ENCODE results near the gene UNC13B. TPM values are rescaled to one million over a fixed set of nuclear protein-coding genes. Genes with fewer than 3 reads are reported as not detected.

The UNC13B gene
- total and polyA plus RNA-seq, 2 experiments from 2014 or later, result 7.1 to 24.3 TPM

DNA sequence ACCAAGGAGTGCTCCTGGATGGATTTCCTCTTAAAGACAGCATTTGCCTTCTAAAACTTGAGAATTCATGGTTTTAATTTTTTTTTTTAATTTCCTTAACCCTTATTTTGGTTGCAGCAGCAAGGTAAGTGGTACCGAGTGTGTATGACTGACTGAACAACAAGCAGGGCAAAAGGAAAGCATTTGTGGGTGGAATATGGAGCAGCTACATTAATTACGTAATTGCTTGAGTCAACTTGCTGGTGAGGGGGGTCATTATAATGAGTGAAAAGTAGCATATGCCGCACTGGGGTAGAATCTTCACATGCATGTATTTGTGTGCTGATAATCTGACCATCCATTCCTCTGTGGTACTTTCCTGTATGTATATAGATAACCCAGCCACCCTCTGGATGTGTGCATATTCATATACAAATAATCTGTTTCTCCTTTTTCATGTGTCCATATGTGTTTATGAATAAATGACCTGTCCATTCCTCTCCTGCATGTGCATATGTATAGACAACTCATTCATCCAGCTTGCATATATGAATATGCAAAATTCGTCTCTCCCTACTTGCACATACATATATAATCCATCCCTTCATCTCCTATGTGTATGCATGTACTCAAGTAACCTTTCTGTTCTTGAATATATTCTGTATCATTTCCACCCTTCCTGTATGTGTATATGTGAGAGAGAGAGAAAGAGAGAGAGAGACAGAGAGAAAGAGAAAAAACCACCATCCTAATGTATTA is 180.6 kb downstream of the UNC13B start:
- Histone ChIP-seq H3K4me2 (peak overlapping the region; percentile 48), H3K79me2 (no peaks in the 10 kb centered on the region), H3K9me2 (replicated peaks; ENCODE audit: insufficient read depth) (no peaks in the 10 kb centered on the region), H3K4me3 (no peak overlapping the region), H2AFZ (no peak overlapping the region), H4K20me1 (ENCODE audit: insufficient read depth, poor library complexity, severe bottlenecking) (no peaks in the 10 kb centered on the region), H3K27ac (no peak overlapping the region), H3K4me1 (ENCODE audit: insufficient read depth) (no peaks in the 10 kb centered on the region), H3K9me3 (ENCODE audit: low read depth) (no peaks in the 10 kb centered on the region), H3K36me3 (replicated peaks; ENCODE audit: insufficient read depth, low read depth) (no peaks in the 10 kb centered on the region), H3K27me3 (no peaks in the 10 kb centered on the region)
- WGBS (ENCODE audit: low lambda C conversion rate, missing lambda C conversion rate), result 94% methylated on average over 4 of the region's 4 CpGs
- TF ChIP-seq EZH2 (IDR thresholded peaks at IDR 0.05; ENCODE audit: borderline replicate concordance) (no peak), CTCF (IDR thresholded peaks at IDR 0.05; ENCODE audit: poor library complexity) (no peak), EZH2phosphoT487 (IDR thresholded peaks at IDR 0.05; ENCODE audit: low read depth, severe bottlenecking, unreplicated experiment) (no peak)
- DNase-seq (ENCODE audit: low spot score), result no peak

- no peak overlapping the region for H3K4me2 ChIP-seq
- TF ChIP-seq EZH2phosphoT487 (IDR thresholded peaks at IDR 0.05; ENCODE audit: low read depth, severe bottlenecking, unreplicated experiment) (no peak), EZH2 (IDR thresholded peaks at IDR 0.05; ENCODE audit: borderline replicate concordance) (no peak), CTCF (IDR thresholded peaks at IDR 0.05; ENCODE audit: poor library complexity) (no peak)
- no peaks in the 10 kb centered on the region for H3K9me2 ChIP-seq (replicated peaks; ENCODE audit: insufficient read depth)
- H3K4me1 ChIP-seq (ENCODE audit: insufficient read depth), result no peaks in the 10 kb centered on the region
- H3K9me3 ChIP-seq (ENCODE audit: low read depth), result no peaks in the 10 kb centered on the region
- WGBS (ENCODE audit: low lambda C conversion rate, missing lambda C conversion rate), result 88% methylated on average over 5 of the region's 5 CpGs
- no peaks in the 10 kb centered on the region for H3K36me3 ChIP-seq (replicated peaks; ENCODE audit: insufficient read depth, low read depth)
- no peaks in the 10 kb centered on the region for H3K79me2 ChIP-seq
- no peak overlapping the region for H3K27ac ChIP-seq
- H3K4me3 ChIP-seq, result no peak overlapping the region
- no peak overlapping the region for H2AFZ ChIP-seq
- DNase-seq (ENCODE audit: low spot score), result no peak
- H3K27me3 ChIP-seq, result no peaks in the 10 kb centered on the region
- H4K20me1 ChIP-seq (ENCODE audit: insufficient read depth, poor library complexity, severe bottlenecking), result no peaks in the 10 kb centered on the region
Measured at GRCh38 chr9:35348109-35348508, 186.3 kb downstream of the UNC13B start.

- no peak overlapping the region for H3K4me3 ChIP-seq
- no peaks in the 10 kb centered on the region for H4K20me1 ChIP-seq (ENCODE audit: insufficient read depth, poor library complexity, severe bottlenecking)
- H3K27me3 ChIP-seq, result no peaks in the 10 kb centered on the region
- 92% methylated on average over 3 of the region's 3 CpGs for WGBS (ENCODE audit: low lambda C conversion rate, missing lambda C conversion rate)
- TF ChIP-seq EZH2phosphoT487 (IDR thresholded peaks at IDR 0.05; ENCODE audit: low read depth, severe bottlenecking, unreplicated experiment) (no peak), CTCF (IDR thresholded peaks at IDR 0.05; ENCODE audit: poor library complexity) (no peak), EZH2 (IDR thresholded peaks at IDR 0.05; ENCODE audit: borderline replicate concordance) (no peak)
- no peaks in the 10 kb centered on the region for H3K9me3 ChIP-seq (ENCODE audit: low read depth)
- H3K36me3 ChIP-seq (replicated peaks; ENCODE audit: insufficient read depth, low read depth), result no peaks in the 10 kb centered on the region
- no peaks in the 10 kb centered on the region for H3K9me2 ChIP-seq (replicated peaks; ENCODE audit: insufficient read depth)
- H3K27ac ChIP-seq, result no peak overlapping the region
- H2AFZ ChIP-seq, result no peak overlapping the region
- H3K4me2 ChIP-seq, result no peak overlapping the region
- no peaks in the 10 kb centered on the region for H3K79me2 ChIP-seq
- DNase-seq (ENCODE audit: low spot score), result no peak
- no peaks in the 10 kb centered on the region for H3K4me1 ChIP-seq (ENCODE audit: insufficient read depth)
Measured at GRCh38 chr9:35349287-35349990, 187.6 kb downstream of the UNC13B start.
